COLO668 (cell line): ENCODE measurements around the gene VPS26A.
"Not testable (repeated sequence)": the region's sequence is repeated elsewhere in the genome, so short reads cannot be mapped to it uniquely, and the experiment has no call there.

Experiments
- DNase-seq: peaks from one replicate; lab custom pipeline; 2025; ENCODE audit not compliant: unreplicated experiment; lab: John Stamatoyannopoulos, UW

VPS26A gene

GRCh38 chr10:69102440-69102839, 21.5 kb upstream of the VPS26A start:
- no peak for DNase-seq

DNA sequence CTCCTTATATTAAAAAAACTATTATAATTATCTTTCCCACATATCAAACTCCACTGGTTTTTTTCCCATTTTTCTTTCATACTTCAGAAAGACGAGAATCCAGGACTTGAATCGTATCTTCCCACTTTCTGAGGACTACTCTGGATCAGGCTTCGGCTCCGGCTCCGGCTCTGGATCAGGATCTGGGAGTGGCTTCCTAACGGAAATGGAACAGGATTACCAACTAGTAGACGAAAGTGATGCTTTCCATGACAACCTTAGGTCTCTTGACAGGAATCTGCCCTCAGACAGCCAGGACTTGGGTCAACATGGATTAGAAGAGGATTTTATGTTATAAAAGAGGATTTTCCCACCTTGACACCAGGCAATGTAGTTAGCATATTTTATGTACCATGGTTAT, 20.2 kb upstream of the VPS26A start:
- no peak for DNase-seq

DNA sequence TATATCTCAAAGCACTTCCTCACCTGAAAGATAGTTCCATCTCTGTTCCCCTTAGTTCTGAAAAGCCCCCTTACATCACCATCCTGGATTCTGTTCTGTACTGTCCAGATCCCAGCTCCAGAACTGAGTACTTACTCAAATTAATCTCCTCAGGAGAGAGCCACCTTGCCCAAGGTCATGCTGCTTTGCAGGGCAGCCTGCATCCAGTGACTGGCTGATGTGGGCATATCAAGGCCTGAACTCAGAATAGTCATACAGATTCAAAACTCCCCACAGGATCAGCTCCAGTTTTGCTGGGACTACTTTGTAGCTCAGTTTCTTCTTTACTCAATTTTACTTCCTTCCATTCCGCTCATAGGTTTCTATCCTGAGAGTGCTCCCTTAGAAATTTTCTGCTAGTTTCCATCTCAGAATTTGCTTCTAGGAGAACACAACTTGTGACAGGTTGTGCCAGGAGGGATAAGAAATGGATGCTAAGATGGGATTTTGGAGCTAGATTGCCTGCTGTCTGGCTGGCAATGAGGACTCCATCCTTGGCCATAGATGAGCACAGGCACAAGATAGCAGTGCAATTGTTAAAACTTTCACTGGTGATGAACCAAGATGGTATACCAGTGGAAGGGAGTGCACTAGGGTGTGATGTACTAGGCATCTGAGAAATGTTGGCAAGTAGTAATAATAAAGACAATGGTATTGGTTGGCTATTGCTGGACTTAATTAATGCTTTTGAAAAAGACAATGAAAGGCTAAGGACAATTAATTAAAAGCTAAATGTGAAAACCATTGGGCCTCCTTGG, 18.8 kb upstream of the VPS26A start:
- no peak for DNase-seq

DNA sequence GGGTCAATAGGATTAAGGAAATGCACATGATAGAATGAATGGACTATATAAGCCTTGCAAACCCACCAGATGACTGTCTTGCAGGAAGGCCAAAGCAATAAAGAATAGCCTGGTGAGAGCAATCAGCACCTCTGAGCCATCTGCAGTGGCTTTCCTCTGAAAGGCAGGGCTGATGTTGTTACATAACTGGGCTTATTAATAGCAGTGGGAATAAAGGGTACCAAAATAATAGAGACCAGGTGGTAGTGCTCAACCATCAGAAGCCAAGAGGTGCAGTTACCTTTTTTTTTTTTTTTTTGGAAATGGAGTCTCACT, 16.8 kb upstream of the VPS26A start:
- no peak for DNase-seq

- no peak for DNase-seq
Measured at GRCh38 chr10:69107699-69108098, 16.3 kb upstream of the VPS26A start.

DNA sequence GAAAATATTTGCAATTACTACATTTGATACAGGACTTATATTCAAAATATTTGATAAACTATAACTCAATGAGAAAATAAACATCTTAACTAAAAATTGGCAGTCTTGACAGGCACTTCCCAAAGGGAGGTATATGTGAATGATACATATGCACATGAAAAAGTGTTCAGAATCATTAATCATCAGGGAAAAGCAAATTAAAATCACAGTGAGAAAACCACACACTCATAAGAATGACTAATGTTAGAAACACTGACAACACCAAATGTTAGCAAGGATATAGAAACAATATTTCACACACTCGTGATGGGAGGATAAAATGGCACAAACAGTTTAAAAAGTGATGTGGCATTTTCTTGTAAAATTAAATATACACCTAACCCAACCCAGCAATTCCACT, 4.1 kb upstream of the VPS26A start:
- no peak for DNase-seq

GRCh38 chr10:69123306-69123746, 652 bp upstream of the VPS26A start:
- peak; percentile 36 for DNase-seq

DNA sequence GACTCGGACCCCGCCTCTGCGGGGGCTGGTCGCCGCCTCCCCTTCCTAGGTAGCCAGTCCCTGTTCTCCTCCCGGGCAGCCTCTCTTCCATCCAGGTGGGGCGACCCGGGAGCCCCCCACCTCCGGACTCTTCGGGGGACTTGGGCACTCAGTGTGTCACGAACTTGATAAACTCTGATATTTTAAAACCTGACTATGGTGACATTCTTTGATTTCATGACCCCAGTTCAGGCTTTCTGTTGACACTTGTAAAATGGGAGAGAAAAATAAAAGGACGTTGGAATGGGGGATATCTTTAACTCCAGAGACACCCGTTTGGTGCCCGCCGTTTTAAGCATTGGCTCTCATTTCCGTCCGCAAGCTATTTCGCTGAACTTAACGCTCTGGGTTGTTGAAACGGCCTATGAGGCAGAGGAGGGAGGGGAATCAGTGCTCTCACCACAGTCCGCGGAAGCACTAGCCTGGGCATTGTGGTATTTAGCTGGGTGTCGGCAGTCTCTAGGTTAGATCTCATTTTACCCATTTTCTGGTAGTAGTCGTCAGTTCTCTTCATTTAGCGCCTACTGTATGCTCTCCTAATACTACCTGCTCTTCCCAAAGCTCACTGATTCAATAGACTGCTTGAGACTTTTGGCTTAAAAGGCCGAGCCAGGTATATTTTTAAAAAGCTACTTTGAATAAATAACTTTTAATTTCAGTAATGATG, 738 bp downstream of the VPS26A start:
- DNase-seq: peak; percentile 37

- no peak for DNase-seq
Measured at GRCh38 chr10:69125554-69125953, 1.6 kb downstream of the VPS26A start.

- no peak for DNase-seq
Measured at GRCh38 chr10:69130251-69130650, 6.3 kb downstream of the VPS26A start.

DNA sequence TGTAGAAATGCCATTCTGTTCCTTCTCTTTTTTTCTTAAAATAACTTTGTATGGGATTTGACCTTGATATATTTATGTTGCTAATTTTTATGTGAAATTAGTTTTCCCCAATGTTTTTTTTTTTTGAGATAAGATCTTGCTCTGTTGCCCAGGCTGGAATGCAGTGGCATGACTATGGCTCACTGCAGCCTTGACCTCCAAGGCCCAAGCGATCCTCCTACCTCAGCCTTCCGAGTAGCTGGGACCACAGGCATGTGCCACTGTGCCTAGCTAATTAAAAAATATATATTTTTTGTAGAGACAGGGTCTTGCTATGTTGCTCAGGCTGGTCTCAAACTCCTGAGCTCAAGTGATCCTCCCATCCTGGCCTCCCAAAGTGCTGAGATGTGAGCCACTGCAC, 16.0 kb downstream of the VPS26A start:
- no peak for DNase-seq

- DNase-seq: no peak
Measured at GRCh38 chr10:69141304-69141703, 17.3 kb downstream of the VPS26A start.

DNA sequence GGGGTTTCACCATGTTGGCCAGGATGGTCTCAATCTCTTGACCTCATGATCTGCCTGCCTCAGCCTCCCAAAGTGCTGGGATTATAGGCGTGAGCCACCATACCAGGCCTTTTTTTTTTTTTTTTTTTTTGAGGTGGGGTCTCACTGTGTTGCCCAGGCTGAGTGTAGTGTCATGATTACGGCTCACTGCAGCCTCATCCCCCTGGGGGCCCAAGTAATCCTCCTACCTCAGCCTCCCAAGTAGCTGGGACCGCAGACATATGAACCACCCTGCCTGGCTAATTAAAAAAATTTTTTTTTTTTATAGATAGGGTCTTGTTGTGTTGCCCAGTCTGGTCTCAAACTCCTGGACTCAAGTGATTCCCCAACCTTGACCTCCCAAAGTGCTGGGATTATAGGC, 18.1 kb downstream of the VPS26A start:
- DNase-seq: not testable (repeated sequence)

- DNase-seq: no peak
Measured at GRCh38 chr10:69142983-69143382, 19.0 kb downstream of the VPS26A start.

GRCh38 chr10:69145329-69145728, 21.4 kb downstream of the VPS26A start:
- no peak for DNase-seq

DNA sequence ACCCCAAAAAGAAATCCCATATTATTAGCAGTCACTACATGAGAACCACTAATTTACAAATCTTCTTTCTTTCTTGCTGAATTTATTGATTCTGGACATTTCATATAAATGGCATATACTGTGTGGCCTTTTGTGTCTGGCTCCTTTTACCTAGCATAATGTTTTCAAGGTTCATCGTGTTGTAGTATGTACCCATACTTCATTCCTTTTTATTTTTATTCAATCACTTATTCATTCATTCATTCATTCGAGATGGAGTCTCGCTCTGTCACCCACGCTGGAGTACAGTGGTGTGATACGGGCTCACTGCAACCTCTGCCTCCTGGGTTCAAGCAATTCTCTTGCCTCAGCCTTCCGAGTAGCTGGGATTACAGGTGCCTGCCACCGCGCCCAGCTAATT, 21.9 kb downstream of the VPS26A start:
- DNase-seq: no peak

DNA sequence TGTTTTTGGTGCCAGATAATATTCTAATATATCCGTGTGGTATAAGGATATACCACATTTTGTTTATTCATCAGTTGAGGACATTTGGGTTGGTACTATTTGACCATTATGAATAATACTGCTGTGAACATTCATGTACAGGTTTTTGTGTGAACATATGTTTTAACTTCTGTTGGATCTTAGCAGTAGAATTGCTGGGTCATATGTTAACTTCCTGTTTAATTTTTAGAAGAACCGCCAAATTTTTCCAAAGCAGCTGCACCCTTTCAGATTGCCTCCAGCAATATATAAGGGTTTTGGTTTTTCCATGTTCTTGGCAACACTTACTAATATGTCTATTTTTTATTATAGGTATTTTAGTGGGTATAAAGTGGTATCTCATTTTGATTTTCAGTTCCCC, 22.8 kb downstream of the VPS26A start:
- no peak for DNase-seq

DNA sequence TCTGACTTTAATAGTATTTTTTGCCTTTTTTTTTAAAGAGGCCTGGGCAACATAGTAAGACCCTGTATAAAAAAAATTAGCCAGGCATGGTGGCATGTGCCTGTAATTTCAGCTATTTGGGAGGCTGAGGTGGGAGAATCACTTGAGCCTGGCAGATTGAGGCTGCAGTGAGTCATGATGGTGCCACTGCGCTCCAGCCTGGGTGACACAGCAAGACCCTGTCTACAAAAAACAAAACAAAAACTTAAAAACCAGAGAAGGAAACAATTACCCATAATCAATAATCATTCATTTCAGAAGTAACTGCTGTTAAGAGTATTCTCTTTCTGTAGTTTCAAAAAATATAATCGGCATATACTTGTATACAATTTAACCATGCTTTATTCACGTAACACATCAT, 28.0 kb downstream of the VPS26A start:
- no peak for DNase-seq

GRCh38 chr10:69153227-69153626, 29.2 kb downstream of the VPS26A start:
- DNase-seq: no peak

- DNase-seq: no peak
Measured at GRCh38 chr10:69160809-69161241, 36.8 kb downstream of the VPS26A start.

DNA sequence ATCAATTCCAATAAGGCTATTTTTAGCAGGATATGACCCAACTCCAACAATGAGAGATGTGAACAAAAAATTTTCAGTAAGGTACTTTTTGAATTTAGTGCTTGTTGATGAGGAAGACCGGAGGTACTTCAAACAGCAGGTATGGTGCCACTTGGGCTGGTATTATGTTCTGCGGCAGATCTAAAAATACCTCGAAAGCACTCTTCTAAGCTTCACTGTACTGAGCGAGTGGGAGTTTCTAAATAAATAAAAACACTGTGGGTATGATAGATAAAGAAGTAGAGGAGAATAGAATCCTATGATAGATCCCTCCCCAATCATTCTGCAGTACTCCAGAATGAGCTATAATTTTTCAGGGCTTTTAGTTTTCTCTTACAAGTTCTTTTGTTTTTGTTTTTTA, 44.5 kb downstream of the VPS26A start:
- DNase-seq: no peak

GRCh38 chr10:69172241-69172982, 48.4 kb downstream of the VPS26A start:
- DNase-seq: no peak
